SU-DHL-6 (cell line): ENCODE data around the gene DHRS12.

ENCODE experiments used
- H2AFZ ChIP-seq: fragments of 200-600 bp; sonication (generic); 2 replicates; pipeline ENCODE4 v1.6.1; 2014; ENCODE audit warnings: low read depth, mild to moderate bottlenecking, moderate library complexity, mixed read lengths, antibody characterized with exemption, low read length; ENCODE audit not compliant: severe bottlenecking
- H3F3A ChIP-seq: fragments of 200-600 bp; shearing (Covaris generic); 2 replicates; pipeline ENCODE4 v1.6.0; 2016; ENCODE audit warnings: antibody characterized with exemption, mild to moderate bottlenecking; ENCODE audit not compliant: insufficient read depth
- H3K27ac ChIP-seq: fragments of 200-600 bp; sonication (generic); 2 replicates; pipeline ENCODE4 v1.5.1; 2016; ENCODE audit warnings: low read depth, mild to moderate bottlenecking, low read length, moderate library complexity, mixed read lengths
- H3K27me3 ChIP-seq: fragments of 200-600 bp; sonication (generic), shearing (Covaris generic); 2 replicates; pipeline ENCODE4 v1.6.0; 2014; ENCODE audit warnings: mild to moderate bottlenecking, low read length
- H3K36me3 ChIP-seq: fragments of 200-600 bp; sonication (generic); 2 replicates; pipeline ENCODE4 v1.6.1; 2014; ENCODE audit warnings: mild to moderate bottlenecking, low read length, mixed read lengths
- H3K4me2 ChIP-seq: fragments of 300-600, 200-600 bp; shearing (Covaris generic), sonication (generic); 2 replicates; pipeline ENCODE4 v1.6.0; 2014; ENCODE audit warnings: low read length, low read depth, mild to moderate bottlenecking; ENCODE audit not compliant: poor library complexity, severe bottlenecking
- H3K4me3 ChIP-seq: fragments of 200-600 bp; sonication (generic); 2 replicates; pipeline ENCODE4 v1.5.1; 2014; ENCODE audit warnings: antibody characterized with exemption, low read length, mild to moderate bottlenecking, mixed read lengths; ENCODE audit not compliant: insufficient read depth, poor library complexity, severe bottlenecking
- H3K79me2 ChIP-seq: fragments of 200-600 bp; sonication (generic); 2 replicates; pipeline ENCODE4 v1.6.1; 2014; ENCODE audit warnings: mild to moderate bottlenecking, low read length, moderate library complexity; ENCODE audit not compliant: insufficient read depth
- H3K9ac ChIP-seq: fragments of 200-600 bp; sonication (generic); 2 replicates; pipeline ENCODE4 v1.7.0; 2014; ENCODE audit warnings: mild to moderate bottlenecking, low read length
- H3K9me2 ChIP-seq: fragments of 200-600 bp; sonication (generic); replicated peaks from 2 replicates; pipeline ENCODE4 v1.6.1; 2014; ENCODE audit warnings: low read length; ENCODE audit not compliant: insufficient read depth
- H3K9me3 ChIP-seq: fragments of 200-600 bp; sonication (generic); 2 replicates; pipeline ENCODE4 v1.6.1; 2014; ENCODE audit warnings: low read length, mixed read lengths; ENCODE audit not compliant: insufficient read depth
- H4K20me1 ChIP-seq: fragments of 200-600 bp; sonication (generic); 2 replicates; pipeline ENCODE4 v1.6.1; 2014; ENCODE audit warnings: low read depth, mild to moderate bottlenecking, antibody characterized with exemption, low read length, moderate library complexity, mixed read lengths
- EZH2phosphoT487 ChIP-seq: fragments of 200-600 bp; sonication (generic), shearing (Covaris generic); conservative IDR thresholded peaks from 2 replicates; pipeline ENCODE4 v1.6.1; 2018; ENCODE audit warnings: mild to moderate bottlenecking, antibody characterized with exemption, low read length, moderate library complexity, mixed read lengths
- TF ChIP-seq, protein P1 (sequence below): fragments of 200-600 bp; sonication (generic); IDR thresholded peaks from one replicate; pipeline ENCODE4 v1.5.1; 2017; ENCODE audit warnings: antibody characterized with exemption, mild to moderate bottlenecking, low read length, moderate library complexity; ENCODE audit not compliant: insufficient read depth, poor library complexity, severe bottlenecking

DHRS12 gene

DNA sequence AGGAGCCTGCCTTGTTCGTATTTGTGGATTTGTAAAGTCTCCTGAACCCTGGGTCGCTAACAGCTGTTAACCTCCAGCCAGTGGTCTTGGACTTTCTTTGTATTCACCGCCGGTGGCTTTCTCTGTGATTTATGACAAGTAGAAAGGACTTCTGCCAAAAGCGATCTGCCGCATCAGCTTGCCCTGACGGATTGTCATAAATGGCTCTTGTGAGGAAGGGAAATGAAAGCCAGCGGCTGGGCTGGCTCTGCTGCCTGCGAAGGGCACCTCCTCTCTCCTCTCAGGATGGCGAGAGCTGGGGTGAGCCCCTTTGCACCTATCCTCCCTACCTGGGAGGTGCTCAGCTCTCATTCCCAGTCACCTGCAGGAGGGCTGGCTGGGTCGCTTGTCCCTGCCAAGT is 25.6 kb downstream of the DHRS12 start:
- Histone ChIP-seq H4K20me1 (no peaks in the 10 kb centered on the region), H3K4me3 (no peak overlapping the region), H3K27ac (no peak overlapping the region), H3K79me2 (no peaks in the 10 kb centered on the region), H3K4me2 (no peak overlapping the region), H3K9me2 (no peaks in the 10 kb centered on the region), H3K9ac (no peak overlapping the region), H3K27me3 (no peaks in the 10 kb centered on the region), H2AFZ (no peak overlapping the region), H3K9me3 (no peaks in the 10 kb centered on the region), H3F3A (no peaks in the 10 kb centered on the region), H3K36me3 (no peaks in the 10 kb centered on the region)
- TF ChIP-seq EZH2phosphoT487: no peak
- TF ChIP-seq, protein P1, sequence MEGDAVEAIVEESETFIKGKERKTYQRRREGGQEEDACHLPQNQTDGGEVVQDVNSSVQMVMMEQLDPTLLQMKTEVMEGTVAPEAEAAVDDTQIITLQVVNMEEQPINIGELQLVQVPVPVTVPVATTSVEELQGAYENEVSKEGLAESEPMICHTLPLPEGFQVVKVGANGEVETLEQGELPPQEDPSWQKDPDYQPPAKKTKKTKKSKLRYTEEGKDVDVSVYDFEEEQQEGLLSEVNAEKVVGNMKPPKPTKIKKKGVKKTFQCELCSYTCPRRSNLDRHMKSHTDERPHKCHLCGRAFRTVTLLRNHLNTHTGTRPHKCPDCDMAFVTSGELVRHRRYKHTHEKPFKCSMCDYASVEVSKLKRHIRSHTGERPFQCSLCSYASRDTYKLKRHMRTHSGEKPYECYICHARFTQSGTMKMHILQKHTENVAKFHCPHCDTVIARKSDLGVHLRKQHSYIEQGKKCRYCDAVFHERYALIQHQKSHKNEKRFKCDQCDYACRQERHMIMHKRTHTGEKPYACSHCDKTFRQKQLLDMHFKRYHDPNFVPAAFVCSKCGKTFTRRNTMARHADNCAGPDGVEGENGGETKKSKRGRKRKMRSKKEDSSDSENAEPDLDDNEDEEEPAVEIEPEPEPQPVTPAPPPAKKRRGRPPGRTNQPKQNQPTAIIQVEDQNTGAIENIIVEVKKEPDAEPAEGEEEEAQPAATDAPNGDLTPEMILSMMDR: no peak

DNA sequence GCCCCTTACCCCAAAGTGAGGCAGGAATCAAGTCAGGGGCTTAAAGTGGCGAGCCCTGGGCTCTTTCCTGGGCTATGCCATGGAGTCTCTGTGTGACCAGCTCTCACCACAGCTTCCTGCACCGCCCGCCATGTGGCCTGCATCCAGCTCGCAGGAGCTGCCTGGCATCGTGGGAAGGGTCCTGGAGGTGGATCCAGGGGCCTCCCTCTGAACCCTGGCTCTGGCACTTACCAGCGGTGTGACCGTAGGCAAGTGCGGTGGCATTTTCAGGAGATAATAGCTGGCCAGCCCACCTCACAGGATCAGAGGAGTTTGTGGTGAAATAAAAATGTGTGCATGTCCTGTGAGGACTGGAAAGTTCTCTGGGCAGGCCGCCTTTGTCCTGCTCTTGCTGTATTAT is 26.0 kb downstream of the DHRS12 start:
- Histone ChIP-seq H4K20me1 (no peaks in the 10 kb centered on the region), H3K27me3 (no peaks in the 10 kb centered on the region), H3F3A (no peaks in the 10 kb centered on the region), H3K79me2 (no peaks in the 10 kb centered on the region), H3K4me3 (no peak overlapping the region), H3K9me3 (no peaks in the 10 kb centered on the region), H3K9ac (no peak overlapping the region), H2AFZ (no peak overlapping the region), H3K27ac (no peak overlapping the region), H3K36me3 (no peaks in the 10 kb centered on the region), H3K4me2 (no peak overlapping the region), H3K9me2 (no peaks in the 10 kb centered on the region)
- TF ChIP-seq EZH2phosphoT487: no peak
- TF ChIP-seq, protein P1: no peak

DNA sequence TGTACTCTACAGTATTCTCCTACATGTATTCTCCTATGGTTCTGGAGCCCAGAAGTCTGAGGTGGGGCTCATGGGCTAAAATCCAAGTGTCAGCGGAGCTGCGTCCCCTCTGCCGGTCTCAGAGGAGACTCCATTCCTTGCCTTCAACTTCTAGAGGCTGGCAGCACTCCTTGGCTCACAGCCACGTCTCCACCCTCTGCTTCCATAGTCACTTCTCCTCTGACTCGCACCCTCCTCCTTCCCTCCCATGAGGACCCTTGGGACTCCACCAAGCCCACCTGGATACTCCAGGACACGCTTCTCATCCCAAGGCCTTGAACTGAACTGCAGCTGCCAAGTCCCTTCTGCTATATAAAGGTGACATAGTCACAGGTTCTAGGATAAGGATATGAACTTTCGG is 27.8 kb downstream of the DHRS12 start:
- Histone ChIP-seq H3K27ac (no peak overlapping the region), H3F3A (no peaks in the 10 kb centered on the region), H3K36me3 (no peaks in the 10 kb centered on the region), H3K79me2 (no peaks in the 10 kb centered on the region), H3K4me3 (no peak overlapping the region), H3K9me3 (no peaks in the 10 kb centered on the region), H3K9me2 (no peaks in the 10 kb centered on the region), H3K27me3 (no peaks in the 10 kb centered on the region), H3K9ac (no peak overlapping the region), H2AFZ (no peak overlapping the region), H3K4me2 (no peak overlapping the region), H4K20me1 (no peaks in the 10 kb centered on the region)
- TF ChIP-seq, protein P1: no peak
- TF ChIP-seq EZH2phosphoT487: no peak

DNA sequence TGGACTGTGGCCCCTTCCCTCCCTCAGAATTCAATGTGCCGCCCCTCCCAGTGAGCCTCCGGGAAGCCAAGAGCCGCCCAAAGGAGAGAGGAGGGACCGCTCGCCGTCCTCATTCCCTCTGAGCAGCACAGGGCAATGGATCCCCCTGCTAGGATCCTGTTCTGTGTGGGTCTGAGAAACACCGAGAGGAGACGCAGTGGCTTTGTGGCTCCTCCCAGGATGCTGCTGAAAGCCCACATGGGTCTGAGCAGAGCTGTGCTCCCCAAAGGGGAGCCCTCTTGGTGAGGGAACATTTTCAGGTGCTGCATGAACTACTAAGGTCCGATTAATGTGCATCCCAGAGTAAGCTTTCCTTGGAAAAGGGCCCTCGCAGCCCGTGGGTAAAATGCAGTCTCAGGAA is 30.4 kb downstream of the DHRS12 start:
- no peak overlapping the region for H3K9ac ChIP-seq
- no peak overlapping the region for H3K4me2 ChIP-seq
- no peaks in the 10 kb centered on the region for H3K79me2 ChIP-seq
- no peaks in the 10 kb centered on the region for H4K20me1 ChIP-seq
- H3K36me3 ChIP-seq: no peaks in the 10 kb centered on the region
- no peaks in the 10 kb centered on the region for H3K27me3 ChIP-seq
- TF ChIP-seq, protein P1: no peak
- TF ChIP-seq EZH2phosphoT487: no peak
- H3K9me2 ChIP-seq: no peaks in the 10 kb centered on the region
- H3K4me3 ChIP-seq: no peak overlapping the region
- H3K27ac ChIP-seq: no peak overlapping the region
- H2AFZ ChIP-seq: no peak overlapping the region
- H3F3A ChIP-seq: no peaks in the 10 kb centered on the region
- H3K9me3 ChIP-seq: no peaks in the 10 kb centered on the region
